Stimulated activated CD4-positive, alpha-beta T cell treated with anti-CD3 and anti-CD28 coated beads, Interleukin-12 subunit alpha, Interleukin-12 subunit beta, amount 100 ng/mL, for 4 hours (primary cell): ENCODE measurements around the gene LZTS2.
A peak's percentile ranks its signal among the peaks of the same experiment; 100 is the strongest.
"Not testable (repeated sequence)": the region's sequence is repeated elsewhere in the genome, so short reads cannot be mapped to it uniquely, and the experiment has no call there.

ENCODE experiments used
- DNase-seq: peaks from one replicate; pipeline ENCODE4 v3.0.0-alpha.2; 2020

The LZTS2 gene

GRCh38 chr10:100999742-101000126, at the start of gene LZTS2:
LZTS2 (plus strand) TSS chr10:100999808; CDS start chr10:101002539, 2,731 bp downstream.
- DNase-seq = no peak

- no peak for DNase-seq
These were observed 39.4 kb upstream of the LZTS2 start for GRCh38 chr10:100960251-100960650.

GRCh38 chr10:100962351-100963080, 37.1 kb upstream of the LZTS2 start:
- no peak for DNase-seq

GRCh38 chr10:100963826-100964225, 35.8 kb upstream of the LZTS2 start:
- no peak for DNase-seq

DNA sequence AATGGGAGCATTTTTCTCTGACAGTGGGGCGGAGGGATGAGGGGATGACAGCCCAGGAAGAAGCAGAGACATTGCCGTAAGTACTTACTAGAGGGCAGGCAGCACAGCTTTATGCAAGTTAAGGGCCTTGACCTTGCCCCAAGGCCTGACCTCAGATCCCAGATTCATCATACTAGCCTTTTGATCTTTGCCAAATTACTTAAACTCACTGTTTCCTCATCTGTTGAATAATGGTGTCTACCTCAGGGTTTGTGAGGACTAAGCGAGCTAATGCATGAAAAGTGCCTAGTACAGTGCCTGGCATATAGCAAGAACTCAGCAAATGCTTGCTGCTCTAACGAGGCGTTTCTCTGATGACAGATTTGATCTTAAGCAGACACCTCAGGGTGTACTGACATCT, 33.8 kb upstream of the LZTS2 start:
- no peak for DNase-seq

- DNase-seq = no peak
These were observed 32.7 kb upstream of the LZTS2 start for GRCh38 chr10:100966887-100967286.

DNA sequence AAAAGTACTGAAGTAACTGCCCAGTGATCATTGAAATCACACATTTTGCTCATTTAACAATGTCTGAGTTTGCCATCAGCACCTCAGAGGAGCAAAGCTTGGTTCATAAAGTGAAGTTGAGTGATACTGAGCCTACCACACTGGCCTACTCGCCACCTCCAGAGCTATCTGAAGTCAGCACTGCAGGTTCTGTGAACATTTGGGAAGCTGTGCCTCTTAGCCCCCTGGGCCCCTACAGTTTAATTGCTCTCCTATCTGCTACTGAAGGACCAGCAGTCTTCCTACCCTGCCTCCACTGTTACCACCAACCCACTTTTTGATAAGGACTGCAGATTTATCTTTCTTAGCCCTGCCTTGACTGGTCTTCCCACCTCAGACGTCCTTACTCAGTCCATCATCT, 32.3 kb upstream of the LZTS2 start:
- no peak for DNase-seq

DNA sequence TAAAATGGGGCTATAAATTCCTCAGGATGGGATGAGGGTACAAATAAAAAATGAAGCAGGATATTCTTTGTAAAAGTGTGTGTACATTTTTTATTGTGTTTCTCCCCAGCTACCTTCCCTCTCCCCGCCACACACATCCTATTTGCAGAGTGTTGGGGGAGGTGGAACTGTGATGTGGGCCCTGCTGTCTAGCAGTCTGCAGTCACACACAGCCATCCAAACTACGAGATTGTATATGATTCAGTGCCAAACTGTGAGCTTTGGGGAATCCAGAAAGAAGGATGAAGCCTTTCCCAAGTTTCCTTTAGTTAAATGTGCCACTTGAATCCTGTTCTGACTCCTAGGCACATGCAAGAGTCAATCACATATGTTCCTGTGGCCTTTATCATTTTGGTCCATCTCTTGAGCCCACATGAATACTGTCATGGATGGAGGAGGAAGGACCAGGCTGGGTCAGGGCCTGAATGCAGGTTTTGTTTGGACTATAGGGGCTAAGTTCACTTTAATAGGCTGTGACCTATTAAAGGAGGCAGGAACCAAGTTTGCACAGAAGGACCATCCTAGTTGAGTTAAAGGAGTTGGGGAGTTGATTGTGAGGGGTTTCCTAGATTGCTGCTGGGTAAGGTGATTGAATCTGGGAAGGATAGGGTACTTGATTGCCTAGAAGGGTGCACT, 31.4 kb upstream of the LZTS2 start:
- no peak for DNase-seq

DNA sequence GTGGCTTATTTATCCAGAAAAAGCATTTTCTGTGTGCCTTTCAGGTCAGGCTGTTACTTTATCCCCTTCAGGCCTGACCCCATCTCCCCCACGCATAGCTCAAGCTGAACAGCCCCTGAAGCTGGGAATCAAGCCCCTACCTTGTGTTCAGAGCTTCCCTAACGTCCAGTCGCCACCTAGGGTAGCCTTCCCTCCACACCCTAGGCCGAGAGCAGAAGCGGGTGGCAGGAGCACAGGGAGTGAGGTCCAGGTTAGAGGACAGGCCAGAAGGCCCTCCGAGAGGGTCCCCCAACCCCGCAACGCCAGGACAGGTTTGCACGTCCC, 30.8 kb upstream of the LZTS2 start:
- DNase-seq = no peak

DNA sequence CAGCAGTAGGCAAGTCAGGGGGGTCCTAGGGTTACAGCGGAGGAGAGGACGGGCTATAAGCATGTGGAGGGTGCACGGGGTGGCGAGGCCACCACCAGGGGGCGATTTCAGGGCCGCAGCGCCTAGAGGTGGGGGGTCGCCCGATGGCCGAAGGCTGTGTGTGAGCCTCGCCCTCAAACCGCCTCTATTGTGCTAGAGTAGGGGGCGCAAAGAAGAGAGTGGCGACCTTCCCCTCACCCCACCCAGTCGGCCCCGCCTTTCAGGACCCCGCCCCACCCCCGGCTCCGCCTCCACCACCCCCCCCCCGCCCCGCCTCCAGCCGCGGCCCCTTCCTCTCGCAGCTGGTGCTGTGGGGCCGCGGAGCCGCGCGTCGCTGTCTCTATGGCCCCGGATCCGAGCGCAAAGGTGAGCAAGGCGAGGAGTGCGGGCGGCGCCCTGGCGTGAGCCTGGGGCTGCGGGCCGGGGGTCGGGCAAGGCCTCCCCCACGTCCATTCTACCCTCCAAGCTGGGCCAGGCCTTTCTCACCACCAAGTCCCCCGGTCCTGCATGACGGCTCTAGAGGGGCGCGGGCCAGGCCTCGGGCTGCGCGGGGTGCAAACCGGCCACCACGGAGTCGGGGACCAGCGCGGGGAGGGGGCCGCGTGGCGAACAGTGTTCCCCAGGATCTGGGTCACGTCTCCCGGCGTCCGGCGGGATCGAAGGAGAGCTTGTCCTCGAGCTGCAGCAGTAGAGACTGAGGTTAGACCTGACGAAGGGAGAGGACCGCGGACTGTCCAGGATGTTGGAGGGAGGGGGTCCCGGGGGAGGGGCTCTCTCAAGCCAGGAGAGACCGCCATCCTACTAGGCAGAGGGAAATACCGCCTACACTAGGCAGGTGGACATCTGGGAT, 30.2 kb upstream of the LZTS2 start, which contains the start of gene SEMA4G:
SEMA4G (plus strand) TSS at position 318 of the 889 bp plus-strand sequence. CDS start 3,409 bp downstream, outside the sequence.
- DNase-seq = peak; percentile 36

DNA sequence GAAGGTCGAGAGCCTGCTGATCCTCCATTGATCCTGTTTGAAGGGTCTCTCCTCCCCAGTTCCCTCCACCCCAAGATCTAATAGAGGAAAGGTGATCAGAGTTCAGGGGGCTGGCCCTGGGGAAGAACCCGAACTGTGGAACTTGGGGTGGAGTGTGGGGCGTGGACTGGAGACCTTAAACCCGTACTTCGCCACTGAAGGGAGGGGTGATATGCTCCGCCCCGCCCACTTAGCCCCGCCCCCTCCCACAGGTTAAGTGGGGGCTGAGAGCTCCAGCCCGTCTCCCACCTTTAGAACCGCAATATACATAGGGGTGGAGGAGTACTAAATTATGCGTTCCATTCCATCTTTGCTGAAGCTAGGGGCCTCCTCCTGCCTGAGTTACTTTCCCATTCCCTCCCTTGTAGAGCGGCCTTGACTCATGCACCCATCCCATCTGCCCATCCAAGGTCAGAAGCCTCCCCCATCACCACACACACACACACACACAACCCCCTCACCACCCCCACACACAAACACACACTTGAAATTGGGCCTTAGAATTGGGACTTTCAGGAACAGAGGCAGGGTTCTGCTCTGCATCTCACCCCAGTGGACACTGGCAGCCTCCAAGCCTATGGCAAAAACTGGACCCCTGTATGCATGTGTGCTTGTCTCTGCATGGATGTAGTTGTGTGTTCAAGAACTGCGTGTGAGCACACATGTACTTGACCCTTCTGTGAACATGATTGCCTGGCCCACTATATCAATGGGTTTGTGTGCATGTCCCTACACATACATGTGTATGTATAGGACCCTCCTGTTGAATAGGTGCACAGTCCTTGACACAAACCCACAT, 29.3 kb upstream of the LZTS2 start:
- no peak for DNase-seq

- no peak for DNase-seq
These were observed 28.4 kb upstream of the LZTS2 start for GRCh38 chr10:100970914-100971811.

DNA sequence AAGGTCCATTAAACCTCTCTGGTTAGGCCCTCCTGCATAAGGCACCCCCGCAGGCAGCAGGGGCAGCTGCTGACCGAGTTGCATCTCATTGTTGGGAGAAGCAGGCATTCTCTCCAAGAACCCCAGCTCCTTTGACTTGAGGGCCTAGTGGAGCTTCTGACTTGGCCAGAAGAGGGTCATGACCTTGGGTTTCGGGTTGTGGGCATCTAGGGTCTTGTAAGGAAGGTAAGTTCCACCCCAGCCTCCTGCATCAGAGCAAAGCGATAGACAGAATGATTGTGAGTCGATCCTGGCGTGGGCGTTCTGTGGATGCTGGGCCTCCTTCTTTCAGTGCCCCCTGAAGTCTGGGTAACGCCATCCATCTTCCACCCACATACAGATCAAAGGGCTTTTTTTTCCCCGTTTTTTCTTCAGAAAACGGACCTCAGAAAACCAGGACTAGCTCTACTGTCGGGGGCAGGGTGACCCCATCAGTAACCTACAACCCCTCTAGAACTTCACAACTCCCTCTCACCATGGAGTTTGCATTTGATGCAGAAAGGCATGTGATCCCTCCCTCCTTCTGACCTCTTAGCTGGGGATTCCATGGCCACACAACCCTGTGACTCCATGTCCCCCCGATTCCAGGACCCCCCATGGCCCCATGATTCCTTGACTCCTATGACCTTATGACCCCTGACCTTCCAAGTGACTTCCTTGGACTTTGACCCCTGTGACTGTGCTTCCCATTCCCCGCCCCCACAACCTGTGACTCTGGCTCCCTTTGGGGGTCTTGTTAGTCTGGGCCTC, 27.3 kb upstream of the LZTS2 start:
- DNase-seq = no peak

- DNase-seq = no peak
These were observed 26.6 kb upstream of the LZTS2 start for GRCh38 chr10:100972904-100973535.

DNA sequence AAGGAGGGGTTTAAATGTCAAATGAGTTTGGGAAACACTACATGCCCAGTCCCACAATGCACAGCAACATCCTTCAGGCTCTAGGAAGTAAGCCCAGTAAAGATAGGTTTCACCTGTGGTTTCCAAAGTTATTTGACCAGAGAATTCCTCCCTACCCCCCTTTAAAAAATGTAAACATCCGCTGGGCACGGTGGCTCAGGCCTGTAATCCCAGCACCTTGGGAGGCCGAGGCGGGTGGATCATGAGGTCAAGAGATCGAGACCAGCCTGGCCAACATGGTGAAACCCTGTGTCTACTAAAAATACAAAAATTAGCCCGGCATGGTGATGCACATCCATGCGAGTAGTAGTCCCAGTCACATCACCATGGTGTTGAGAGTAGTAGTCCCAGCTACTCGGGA, 24.2 kb upstream of the LZTS2 start:
- not testable (repeated sequence) for DNase-seq

DNA sequence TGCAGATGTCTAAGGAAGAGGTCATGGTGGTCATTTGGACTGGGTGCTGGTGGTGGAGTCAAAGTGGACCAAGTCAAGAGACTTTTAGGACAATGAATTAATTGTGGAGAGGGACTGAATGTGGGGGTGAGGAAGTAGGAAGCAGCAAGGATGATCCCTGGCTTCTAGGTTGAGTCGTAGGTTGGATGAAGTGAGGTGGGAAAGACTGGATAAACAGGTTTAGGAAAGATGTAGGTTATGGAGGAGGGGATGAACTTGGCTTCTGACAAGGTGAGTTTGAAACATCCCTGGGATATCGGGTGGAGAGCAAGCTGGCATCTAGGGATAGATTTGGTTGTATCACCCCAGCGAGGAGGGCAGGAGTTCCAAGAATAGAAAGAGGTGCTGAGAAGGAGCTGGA, 22.7 kb upstream of the LZTS2 start:
- no peak for DNase-seq

DNA sequence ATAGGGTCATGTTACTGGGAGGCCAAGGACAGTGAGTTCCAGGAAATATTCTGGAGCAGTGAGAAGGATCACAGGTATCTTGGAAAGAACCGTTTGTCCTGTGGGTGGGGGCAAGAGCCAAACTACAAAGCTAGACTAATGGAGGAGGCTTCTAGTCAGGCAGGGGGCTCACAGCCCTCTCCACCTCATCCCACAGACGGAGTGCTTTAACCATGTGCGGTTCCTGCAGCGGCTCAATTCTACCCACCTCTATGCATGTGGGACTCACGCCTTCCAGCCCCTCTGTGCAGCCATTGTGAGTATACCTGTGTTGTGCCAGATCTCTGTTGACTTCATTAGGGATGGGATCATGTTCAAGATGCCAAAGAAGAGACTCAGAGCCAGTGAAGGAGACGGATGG, 22.2 kb upstream of the LZTS2 start:
- DNase-seq = no peak

GRCh38 chr10:100978121-100978900, 21.3 kb upstream of the LZTS2 start:
- no peak for DNase-seq

- no peak for DNase-seq
These were observed 20.8 kb upstream of the LZTS2 start for GRCh38 chr10:100978901-100979195.
